Measurements from ENCODE around the gene PIAS3. TPM values are rescaled to one million over a fixed set of nuclear protein-coding genes. Genes with fewer than 3 reads are reported as not detected.
A peak's percentile ranks its signal among the peaks of the same experiment; 100 is the strongest.

PIAS3 gene
- total and polyA plus RNA-seq, 2 donors (not counting 3 experiments of a cell fraction or from before 2014, with no cell fraction given), result 50.1 to 71.8 TPM

DNA sequence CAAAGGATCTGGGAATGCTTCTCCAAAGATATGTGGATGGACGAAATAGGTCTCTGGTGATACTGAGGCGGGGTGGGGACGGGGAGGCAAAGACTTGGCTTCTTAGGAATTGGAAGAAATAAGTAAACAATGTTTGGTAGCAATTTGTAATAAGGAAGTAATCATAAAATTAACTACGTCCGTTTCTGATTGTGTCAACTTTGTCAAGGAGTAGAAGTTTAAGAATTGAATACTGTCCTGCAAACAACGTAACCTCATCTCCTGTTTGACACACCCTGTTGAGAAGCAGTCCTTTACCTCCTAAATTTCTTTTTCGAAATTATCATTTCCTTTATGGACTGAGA lies 34.4 kb downstream of the PIAS3 start:
- Histone ChIP-seq H4K20me1 (replicated peaks; ENCODE audit: control insufficient read depth, extremely low read depth, insufficient read depth, low read length) (no peaks in the 10 kb centered on the region), H3K27ac (ENCODE audit: insufficient read depth, low read depth, low read length) (peak overlapping the region; percentile 69), H3K9me1 (replicated peaks; ENCODE audit: control insufficient read depth, extremely low read depth, insufficient read depth, low read length) (no peaks in the 10 kb centered on the region), H3K9ac (replicated peaks; ENCODE audit: extremely low read depth, insufficient read depth, low read length) (peak overlapping the region; percentile 89), H2AFZ (ENCODE audit: low read depth, low read length) (peak overlapping the region; percentile 62), H3K4me1 (ENCODE audit: control insufficient read depth, extremely low read depth, insufficient read depth, low read length) (peaks cover 13% of the 10 kb centered on the region), H3K27me3 (ENCODE audit: control insufficient read depth in 2 of 2, insufficient read depth in 2 of 2, low read length in 2 of 2) (no peaks in the 10 kb centered on the region), H3K9me3 (replicated peaks; ENCODE audit: control insufficient read depth, insufficient read depth, low read length) (no peaks in the 10 kb centered on the region), H3K4me2 (ENCODE audit: insufficient read depth, low read length) (peak overlapping the region; percentile 71), H3K4me3 (replicated peaks in 1 of 3; ENCODE audit: insufficient read depth in 1 of 3, low read depth in 1 of 3, low read length in 3 of 3) (peak overlapping the region; percentile 47 to 95 (median 86)), H3K79me2 (ENCODE audit: control insufficient read depth, insufficient read depth, low read length) (peaks cover 26% of the 10 kb centered on the region), H3K36me3 (ENCODE audit: control insufficient read depth in 2 of 2, extremely low read depth in 1 of 2, insufficient read depth in 2 of 2, low read length in 2 of 2) (peaks cover 19 to 27% of the 10 kb centered on the region in 2 experiments)
- ChIA-PET POLR2A (interaction anchor here (0.7 to 1.6 kb wide), 3 partner anchors 42 to 103 kb away, joined by 3 to 5 read pairs (median 4); partner anchors contain the start of gene RBM8A), CTCF (interaction anchor here (1.1 to 6.2 kb wide), 7 partner anchors 18 to 103 kb away, joined by 3 to 69 read pairs (median 4); partner anchors contain the start of genes NUDT17 and PIAS3)
- intact Hi-C loops (cut with micrococcal nuclease), result loop anchor here (1.0 to 10.0 kb wide), 3 partner anchors 39 to 104 kb away; no protein-coding TSS in a partner anchor
- DNase-seq (ENCODE audit: low read depth, low spot score) (no peak), FAIRE-seq (peak; percentile 42)
- dilution Hi-C loops (cut with MboI; ENCODE audit: extremely low pct_ligation_motif_present, low sequenced_read_pairs), result no loop called here
- TF ChIP-seq POLR2A (IDR thresholded peaks at IDR 0.05; ENCODE audit: low read depth, low read length) (no peak), EZH2 (IDR thresholded peaks at IDR 0.05; ENCODE audit: borderline replicate concordance, low read depth, low read length, severe bottlenecking) (no peak), JUN (IDR thresholded peaks at IDR 0.05; ENCODE audit: borderline replicate concordance, insufficient read depth, insufficient read length, low read depth) (no peak), FOS (IDR thresholded peaks at IDR 0.05; ENCODE audit: borderline replicate concordance, insufficient read depth, low read length) (no peak), MYC (IDR thresholded peaks at IDR 0.05; ENCODE audit: low read depth, low read length) (no peak), GATA2 (IDR thresholded peaks at IDR 0.05; ENCODE audit: insufficient read depth, insufficient read length, low read depth, low read length) (no peak), POLR2AphosphoS5 (IDR thresholded peaks at IDR 0.05; ENCODE audit: insufficient read depth, low read depth, low read length) (no peak)
- TF ChIP-seq, protein P1, sequence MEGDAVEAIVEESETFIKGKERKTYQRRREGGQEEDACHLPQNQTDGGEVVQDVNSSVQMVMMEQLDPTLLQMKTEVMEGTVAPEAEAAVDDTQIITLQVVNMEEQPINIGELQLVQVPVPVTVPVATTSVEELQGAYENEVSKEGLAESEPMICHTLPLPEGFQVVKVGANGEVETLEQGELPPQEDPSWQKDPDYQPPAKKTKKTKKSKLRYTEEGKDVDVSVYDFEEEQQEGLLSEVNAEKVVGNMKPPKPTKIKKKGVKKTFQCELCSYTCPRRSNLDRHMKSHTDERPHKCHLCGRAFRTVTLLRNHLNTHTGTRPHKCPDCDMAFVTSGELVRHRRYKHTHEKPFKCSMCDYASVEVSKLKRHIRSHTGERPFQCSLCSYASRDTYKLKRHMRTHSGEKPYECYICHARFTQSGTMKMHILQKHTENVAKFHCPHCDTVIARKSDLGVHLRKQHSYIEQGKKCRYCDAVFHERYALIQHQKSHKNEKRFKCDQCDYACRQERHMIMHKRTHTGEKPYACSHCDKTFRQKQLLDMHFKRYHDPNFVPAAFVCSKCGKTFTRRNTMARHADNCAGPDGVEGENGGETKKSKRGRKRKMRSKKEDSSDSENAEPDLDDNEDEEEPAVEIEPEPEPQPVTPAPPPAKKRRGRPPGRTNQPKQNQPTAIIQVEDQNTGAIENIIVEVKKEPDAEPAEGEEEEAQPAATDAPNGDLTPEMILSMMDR (IDR thresholded peaks at IDR 0.05; ENCODE audit: extremely low read depth in 1 of 2, insufficient read depth in 1 of 2, low read depth in 1 of 2, low read length in 2 of 2), result no peak
- TF ChIP-seq, protein P2, sequence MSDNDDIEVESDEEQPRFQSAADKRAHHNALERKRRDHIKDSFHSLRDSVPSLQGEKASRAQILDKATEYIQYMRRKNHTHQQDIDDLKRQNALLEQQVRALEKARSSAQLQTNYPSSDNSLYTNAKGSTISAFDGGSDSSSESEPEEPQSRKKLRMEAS (IDR thresholded peaks at IDR 0.05; ENCODE audit: insufficient read depth, insufficient read length), result no peak
- no TSS peak for BruUV-seq (replicated peaks)
